ENCODE data around the gene ADAMTS16.

ADAMTS16 gene

DNA sequence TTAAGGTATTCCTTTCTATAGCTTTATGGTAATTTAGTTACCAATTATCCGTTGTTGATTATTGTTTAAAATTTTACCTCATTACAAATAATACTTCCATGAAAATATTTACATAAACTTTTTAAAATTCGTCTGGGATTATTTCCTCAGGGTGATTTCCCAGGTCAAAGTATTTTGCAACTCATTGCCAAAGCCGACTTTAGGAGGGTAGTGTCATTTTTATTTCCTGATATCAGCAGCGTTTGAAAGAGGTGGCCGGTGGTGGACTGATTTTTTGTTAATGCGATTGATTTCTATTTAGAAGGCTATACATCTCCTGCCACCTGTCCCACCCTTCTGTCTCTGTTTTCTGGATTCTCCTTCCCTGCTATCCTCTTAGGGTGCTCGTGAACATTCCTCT, 4.3 kb downstream of the ADAMTS16 start:
- no peak for DNase-seq (ENCODE audit: low read depth)
- no peak overlapping the region for H3K4me3 ChIP-seq (ENCODE audit: low read depth, low read length)
- no peak for TF ChIP-seq CTCF (conservative IDR thresholded peaks at IDR 0.05; ENCODE audit: low read depth, low read length)

DNA sequence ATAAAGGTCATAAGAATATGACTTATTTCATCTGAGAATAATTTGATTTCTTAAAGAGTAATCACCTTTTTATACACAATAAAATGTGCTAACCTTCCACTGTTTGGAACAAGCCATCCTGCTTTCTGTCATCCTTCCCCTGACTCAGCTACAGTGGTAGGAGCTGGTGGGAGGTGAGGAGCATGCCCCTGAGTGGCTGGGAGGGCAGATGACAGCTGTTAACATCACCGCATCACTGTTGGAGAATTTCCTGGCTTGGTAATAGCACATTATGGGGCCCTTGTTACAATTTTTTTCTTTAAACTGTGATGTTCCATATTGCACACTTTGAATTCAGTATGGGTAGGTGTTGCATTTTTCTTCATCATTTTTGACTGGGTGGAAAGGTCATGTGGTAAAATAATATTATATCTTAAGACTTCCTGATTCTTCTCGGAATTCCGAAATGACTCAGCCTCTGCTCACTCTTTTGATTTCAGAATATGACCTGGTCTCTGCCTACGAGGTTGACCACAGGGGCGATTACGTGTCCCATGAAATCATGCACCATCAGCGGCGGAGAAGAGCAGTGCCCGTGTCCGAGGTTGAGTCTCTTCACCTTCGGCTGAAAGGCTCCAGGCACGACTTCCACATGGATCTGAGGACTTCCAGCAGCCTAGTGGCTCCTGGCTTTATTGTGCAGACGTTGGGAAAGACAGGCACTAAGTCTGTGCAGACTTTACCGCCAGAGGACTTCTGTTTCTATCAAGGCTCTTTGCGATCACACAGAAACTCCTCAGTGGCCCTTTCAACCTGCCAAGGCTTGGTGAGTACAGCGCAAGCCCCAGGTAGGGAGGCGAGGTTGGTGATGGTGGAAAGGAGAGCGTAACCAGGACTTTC, 5.8 kb downstream of the ADAMTS16 start:
- peak overlapping the region; percentile 28 for H3K4me3 ChIP-seq (ENCODE audit: low read depth, low read length)
- no peak for TF ChIP-seq CTCF (conservative IDR thresholded peaks at IDR 0.05; ENCODE audit: low read depth, low read length)
- DNase-seq (ENCODE audit: low read depth) = peak; percentile 82

DNA sequence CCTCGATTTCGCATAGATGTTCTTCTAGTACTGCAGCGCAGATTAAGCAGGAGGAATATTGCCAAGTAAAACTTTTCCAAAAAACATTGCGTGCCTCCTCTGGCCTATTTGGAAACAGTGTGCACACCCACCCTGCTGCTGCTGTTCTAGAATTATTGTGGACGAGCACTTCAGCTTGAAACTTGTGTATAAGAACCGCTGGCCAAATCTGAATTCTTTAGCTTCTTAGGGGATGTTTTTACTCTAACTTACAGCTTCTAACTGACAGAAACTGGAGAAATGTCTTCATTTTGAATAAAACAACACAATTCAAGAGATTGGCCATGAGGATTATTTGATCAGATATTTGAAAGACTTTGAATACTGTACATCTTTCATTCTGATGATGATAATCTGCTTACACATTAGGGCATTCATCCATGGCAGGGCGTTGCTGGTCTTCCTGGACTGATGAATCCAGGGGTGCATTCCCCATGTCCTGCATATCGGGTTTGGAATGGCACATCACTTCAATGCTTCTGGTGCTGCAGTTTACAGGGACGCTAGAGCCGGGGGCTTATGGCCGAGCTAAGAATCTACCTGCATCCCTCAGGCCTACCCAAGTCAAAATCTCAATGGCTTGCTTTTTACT, 6.5 kb downstream of the ADAMTS16 start:
- peak overlapping the region; percentile 28 for H3K4me3 ChIP-seq (ENCODE audit: low read depth, low read length)
- peak; percentile 44 for DNase-seq (ENCODE audit: low read depth)
- TF ChIP-seq CTCF (conservative IDR thresholded peaks at IDR 0.05; ENCODE audit: low read depth, low read length) = no peak

GRCh38 chr5:5149154-5149553, 9.0 kb downstream of the ADAMTS16 start:
- no peak for TF ChIP-seq CTCF (conservative IDR thresholded peaks at IDR 0.05; ENCODE audit: low read depth, low read length)
- no peak overlapping the region for H3K4me3 ChIP-seq (ENCODE audit: low read depth, low read length)
- no peak for DNase-seq (ENCODE audit: low read depth)

GRCh38 chr5:5150667-5151066, 10.5 kb downstream of the ADAMTS16 start:
- no peak for DNase-seq (ENCODE audit: low read depth)
- no peak overlapping the region for H3K4me3 ChIP-seq (ENCODE audit: low read depth, low read length)
- no peak for TF ChIP-seq CTCF (conservative IDR thresholded peaks at IDR 0.05; ENCODE audit: low read depth, low read length)

DNA sequence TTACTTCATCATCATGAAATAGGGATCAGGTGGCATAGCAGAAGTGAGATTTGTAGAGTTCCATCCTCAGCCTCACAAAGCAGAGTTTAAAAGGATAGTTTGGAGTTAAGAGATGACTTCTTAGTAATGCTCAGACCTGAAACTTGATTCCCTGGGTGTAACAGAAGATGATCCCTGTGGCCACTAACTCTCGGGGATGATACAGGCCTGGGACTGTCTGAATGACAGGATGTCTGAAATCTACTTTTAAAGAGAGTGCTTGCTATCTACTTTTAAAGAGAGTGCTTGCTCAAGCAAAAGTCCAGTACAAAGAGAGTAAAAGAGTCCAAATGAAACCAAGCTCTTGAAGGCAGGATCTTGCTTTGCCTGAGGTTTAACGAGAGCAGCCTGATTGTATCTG, 14.6 kb downstream of the ADAMTS16 start:
- no peak for DNase-seq (ENCODE audit: low read depth)
- H3K4me3 ChIP-seq (ENCODE audit: low read depth, low read length) = no peak overlapping the region
- no peak for TF ChIP-seq CTCF (conservative IDR thresholded peaks at IDR 0.05; ENCODE audit: low read depth, low read length)
